Caco-2 (cell line): ENCODE results near the gene PRIM1. TPM values are rescaled to one million over a fixed set of nuclear protein-coding genes. Genes with fewer than 3 reads are reported as not detected.
"Not testable (repeated sequence)": the region's sequence is repeated elsewhere in the genome, so short reads cannot be mapped to it uniquely, and the experiment has no call there.

Source experiments
- BruUV-seq: library from RNA; stranded (reverse); fragments of 400-500 nt; replicated peaks from 2 replicates; lab custom pipeline; 2021; lab: Mats Ljungman, UMichigan
- CTCF ChIA-PET: fragments of 300-600 bp; sonication (Branson Sonifier 250); formaldehyde crosslinking; loops from one replicate; lab custom pipeline; 2022; ENCODE audit warnings: antibody characterized with exemption; lab: Charles Lee
- POLR2A ChIA-PET: fragments of 300-600 bp; sonication (Branson Sonifier 250); formaldehyde crosslinking; loops from one replicate; lab custom pipeline; 2022; ENCODE audit warnings: antibody characterized with exemption; lab: Charles Lee
- DNase-seq, 2 experiments: peaks; one replicate each; pipeline versions ENCODE4 v3.0.0 to v3.0.0-alpha.2; 2020 to 2022
- H3K27me3 ChIP-seq: replicated peaks from 2 replicates; pipeline ENCODE4 v1.6.0; 2011; ENCODE audit warnings: low read length; ENCODE audit not compliant: control insufficient read depth, insufficient read depth
- H3K36me3 ChIP-seq: 2 replicates; pipeline ENCODE4 v1.5.1; 2011; ENCODE audit warnings: low read length; ENCODE audit not compliant: control insufficient read depth, insufficient read depth
- H3K4me1 ChIP-seq: fragments of 250-450 bp; sonication (Bioruptor Pico); 2 replicates; pipeline ENCODE4 v1.5.1; 2020; ENCODE audit warnings: mild to moderate bottlenecking
- H3K4me3 ChIP-seq: 2 replicates; pipeline ENCODE4 v1.5.1; 2011; ENCODE audit warnings: low read depth, mild to moderate bottlenecking, control low read depth, low read length
- H3K9me3 ChIP-seq: fragments of 250-450 bp; sonication (Bioruptor Pico); 2 replicates; pipeline ENCODE4 v1.5.1; 2020; ENCODE audit warnings: mild to moderate bottlenecking, moderate library complexity
- H3K27ac Mint-ChIP-seq: one replicate; pipeline ENCODE4 v1.8.0; 2022; ENCODE audit warnings: mixed read lengths; ENCODE audit not compliant: unreplicated experiment
- H3K27me3 Mint-ChIP-seq: one replicate; pipeline ENCODE4 v1.8.0; 2022; ENCODE audit warnings: mixed read lengths; ENCODE audit not compliant: insufficient read depth, unreplicated experiment
- H3K36me3 Mint-ChIP-seq: one replicate; pipeline ENCODE4 v1.8.0; 2022; ENCODE audit warnings: mild to moderate bottlenecking, mixed read lengths; ENCODE audit not compliant: insufficient read depth, unreplicated experiment
- H3K4me1 Mint-ChIP-seq: one replicate; pipeline ENCODE4 v1.8.0; 2022; ENCODE audit warnings: low read depth, mixed read lengths; ENCODE audit not compliant: unreplicated experiment
- H3K4me3 Mint-ChIP-seq: one replicate; pipeline ENCODE4 v1.8.0; 2022; ENCODE audit warnings: mild to moderate bottlenecking, moderate library complexity, mixed read lengths; ENCODE audit not compliant: unreplicated experiment
- H3K9me3 Mint-ChIP-seq: one replicate; pipeline ENCODE4 v1.8.0; 2022; ENCODE audit warnings: mixed read lengths; ENCODE audit not compliant: unreplicated experiment
- intact Hi-C: fragments of 100-400 bp; cut with micrococcal nuclease; formaldehyde crosslinking; loops from one replicate; pipeline ENCODE4 v1.10.0; 2022; ENCODE audit not compliant: unreplicated experiment
- total RNA-seq: library from RNA; stranded (reverse); gene quantifications from 2 replicates; pipeline ENCODE4 v1.2.3, GENCODE V29; 2022
- TF ChIP-seq, protein P1 (sequence below), 2 experiments: fragments of 200-600 bp in 1 of 2; IDR thresholded peaks; 1 replicate in 1 of 2; 2 replicates in 1 of 2; pipeline versions ENCODE4 v1.5.1 to v1.8.0; 2011 to 2022; ENCODE audit warnings: antibody characterized with exemption in 1 of 2, control low read depth in 1 of 2, inconsistent platforms in 1 of 2, low read depth in 1 of 2, low read length in 1 of 2, mild to moderate bottlenecking in 1 of 2, moderate library complexity in 1 of 2; ENCODE audit not compliant: insufficient read depth in 1 of 2, severe bottlenecking in 1 of 2, unreplicated experiment in 1 of 2

The PRIM1 gene
- total RNA-seq, 1 experiment from 2014 or later: 38.0 TPM

DNA sequence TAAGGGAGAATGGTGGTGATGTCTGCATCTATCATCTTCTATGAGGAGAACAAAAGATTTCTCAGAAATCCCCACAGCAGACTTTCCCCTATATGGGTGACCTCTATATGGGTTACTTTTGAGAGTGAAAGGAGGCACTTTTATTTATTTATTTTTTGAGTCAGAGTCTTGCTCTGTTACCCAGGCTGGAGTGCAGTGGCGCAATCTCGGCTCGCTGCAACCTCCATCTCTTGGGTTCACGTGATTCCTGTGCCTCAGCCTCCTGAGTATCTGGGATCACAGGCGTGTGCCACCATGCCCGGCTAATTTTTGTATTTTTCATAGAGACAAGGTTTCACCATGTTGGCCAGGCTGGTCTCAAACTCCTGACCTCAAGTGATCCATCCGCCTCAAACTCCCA is 41.0 kb upstream of the PRIM1 start:
- POLR2A ChIA-PET, CTCF ChIA-PET, BruUV-seq, intact Hi-C loops, H3K4me1 ChIP-seq, DNase-seq, H3K4me3 Mint-ChIP-seq, H3K4me3 ChIP-seq, H3K27me3 Mint-ChIP-seq, H3K27me3 ChIP-seq, H3K9me3 Mint-ChIP-seq, H3K36me3 ChIP-seq, H3K4me1 Mint-ChIP-seq, H3K36me3 Mint-ChIP-seq, H3K9me3 ChIP-seq, H3K27ac Mint-ChIP-seq: not testable (repeated sequence)

DNA sequence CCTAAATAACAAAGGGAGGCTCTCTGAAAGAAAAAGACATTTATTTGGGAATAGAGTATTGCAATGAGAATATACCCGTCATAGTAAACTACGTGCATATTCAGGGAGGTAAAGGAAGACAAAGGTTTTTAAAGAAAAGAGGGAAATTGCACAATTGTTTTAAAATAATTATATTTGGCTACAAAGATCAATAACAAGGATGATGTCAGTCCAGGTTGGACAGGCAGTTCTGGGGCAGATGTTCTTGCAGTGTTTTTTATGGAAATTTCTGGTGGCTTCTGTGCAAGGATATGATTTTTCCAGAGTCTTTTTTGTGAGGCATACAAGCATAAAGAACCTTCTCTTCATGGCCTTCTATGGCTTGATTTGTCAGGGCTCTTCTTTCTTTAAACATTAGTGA is 40.6 kb upstream of the PRIM1 start:
- intact Hi-C loops: no loop called here
- no peaks in the 10 kb centered on the region for H3K9me3 Mint-ChIP-seq
- no peak for DNase-seq
- no peaks in the 10 kb centered on the region for H3K4me1 Mint-ChIP-seq
- Histone ChIP-seq H3K27me3 (no peaks in the 10 kb centered on the region), H3K36me3 (no peaks in the 10 kb centered on the region), H3K4me3 (no peak overlapping the region), H3K4me1 (no peaks in the 10 kb centered on the region), H3K9me3 (no peaks in the 10 kb centered on the region)
- TF ChIP-seq, protein P1, sequence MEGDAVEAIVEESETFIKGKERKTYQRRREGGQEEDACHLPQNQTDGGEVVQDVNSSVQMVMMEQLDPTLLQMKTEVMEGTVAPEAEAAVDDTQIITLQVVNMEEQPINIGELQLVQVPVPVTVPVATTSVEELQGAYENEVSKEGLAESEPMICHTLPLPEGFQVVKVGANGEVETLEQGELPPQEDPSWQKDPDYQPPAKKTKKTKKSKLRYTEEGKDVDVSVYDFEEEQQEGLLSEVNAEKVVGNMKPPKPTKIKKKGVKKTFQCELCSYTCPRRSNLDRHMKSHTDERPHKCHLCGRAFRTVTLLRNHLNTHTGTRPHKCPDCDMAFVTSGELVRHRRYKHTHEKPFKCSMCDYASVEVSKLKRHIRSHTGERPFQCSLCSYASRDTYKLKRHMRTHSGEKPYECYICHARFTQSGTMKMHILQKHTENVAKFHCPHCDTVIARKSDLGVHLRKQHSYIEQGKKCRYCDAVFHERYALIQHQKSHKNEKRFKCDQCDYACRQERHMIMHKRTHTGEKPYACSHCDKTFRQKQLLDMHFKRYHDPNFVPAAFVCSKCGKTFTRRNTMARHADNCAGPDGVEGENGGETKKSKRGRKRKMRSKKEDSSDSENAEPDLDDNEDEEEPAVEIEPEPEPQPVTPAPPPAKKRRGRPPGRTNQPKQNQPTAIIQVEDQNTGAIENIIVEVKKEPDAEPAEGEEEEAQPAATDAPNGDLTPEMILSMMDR (IDR thresholded peaks at IDR 0.05; ENCODE audit: insufficient read depth in 1 of 2, low read depth in 1 of 2, low read length in 1 of 2, severe bottlenecking in 1 of 2, unreplicated experiment in 1 of 2): no peak
- no TSS peak for BruUV-seq
- H3K36me3 Mint-ChIP-seq: no peaks in the 10 kb centered on the region
- H3K27ac Mint-ChIP-seq: no peak overlapping the region
- CTCF ChIA-PET: no interaction called here
- POLR2A ChIA-PET: no interaction called here
- no peaks in the 10 kb centered on the region for H3K27me3 Mint-ChIP-seq
- no peak overlapping the region for H3K4me3 Mint-ChIP-seq

DNA sequence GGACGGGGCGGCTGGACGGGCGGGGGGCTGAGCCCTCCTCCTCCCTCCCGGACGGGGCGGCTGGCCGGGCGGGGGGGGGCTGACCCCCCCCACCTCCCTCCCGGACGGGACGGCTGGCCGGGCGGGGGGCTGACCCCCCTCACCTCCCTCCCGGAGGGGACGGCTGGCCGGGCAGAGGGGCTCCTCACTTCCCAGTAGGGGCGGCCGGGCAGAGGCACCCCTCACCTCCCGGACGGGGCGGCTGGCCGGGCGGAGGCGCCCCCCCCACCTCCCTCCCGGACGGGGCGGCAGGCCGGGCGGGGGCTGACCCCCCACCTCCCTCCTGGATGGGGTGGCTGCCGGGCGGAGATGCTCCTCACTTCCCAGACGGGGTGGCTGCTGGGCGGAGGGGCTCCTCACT is 37.3 kb upstream of the PRIM1 start:
- POLR2A ChIA-PET, intact Hi-C loops, H3K4me3 ChIP-seq, H3K36me3 Mint-ChIP-seq, H3K4me1 ChIP-seq, H3K27me3 Mint-ChIP-seq, H3K4me1 Mint-ChIP-seq, H3K9me3 ChIP-seq, H3K36me3 ChIP-seq, H3K4me3 Mint-ChIP-seq, BruUV-seq, CTCF ChIA-PET, DNase-seq, H3K27ac Mint-ChIP-seq, H3K27me3 ChIP-seq: not testable (repeated sequence)
- peaks cover 12% of the 10 kb centered on the region for H3K9me3 Mint-ChIP-seq

DNA sequence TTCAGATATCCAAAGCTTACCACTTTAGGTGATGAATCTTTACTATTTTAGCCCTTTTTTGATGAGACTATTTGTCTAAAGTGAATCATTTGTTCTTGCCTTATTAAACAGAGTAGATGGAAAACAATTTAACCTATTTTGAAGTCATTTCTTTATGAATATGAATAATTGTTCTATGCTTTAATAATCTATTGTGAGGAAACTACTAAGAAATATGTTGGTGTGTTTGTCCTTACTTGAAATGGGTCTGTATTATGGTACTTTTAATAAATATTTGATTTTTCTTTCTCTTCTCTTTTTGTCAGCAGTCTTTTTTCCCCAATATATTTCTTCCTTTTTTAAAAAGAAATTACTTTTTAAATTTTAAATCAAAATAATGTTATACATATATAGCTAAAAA is 35.4 kb upstream of the PRIM1 start:
- no peak overlapping the region for H3K4me3 Mint-ChIP-seq
- Histone ChIP-seq H3K27me3 (no peaks in the 10 kb centered on the region), H3K36me3 (no peaks in the 10 kb centered on the region), H3K4me1 (no peaks in the 10 kb centered on the region), H3K9me3 (no peaks in the 10 kb centered on the region), H3K4me3 (no peak overlapping the region)
- intact Hi-C loops: no loop called here
- H3K27ac Mint-ChIP-seq: no peak overlapping the region
- H3K36me3 Mint-ChIP-seq: no peaks in the 10 kb centered on the region
- ChIA-PET CTCF (no interaction called here), POLR2A (no interaction called here)
- no peak for DNase-seq
- TF ChIP-seq, protein P1 (IDR thresholded peaks at IDR 0.05; ENCODE audit: insufficient read depth in 1 of 2, low read depth in 1 of 2, low read length in 1 of 2, severe bottlenecking in 1 of 2, unreplicated experiment in 1 of 2): no peak
- no TSS peak for BruUV-seq
- peaks cover 12% of the 10 kb centered on the region for H3K9me3 Mint-ChIP-seq
- H3K27me3 Mint-ChIP-seq: no peaks in the 10 kb centered on the region
- H3K4me1 Mint-ChIP-seq: peaks cover 7% of the 10 kb centered on the region
